CD4-positive, alpha-beta T cell treated with Interleukin-10 for 1 hour (primary cell): ENCODE data around the gene APCDD1.

Experiments
- DNase-seq: peaks from one replicate; pipeline ENCODE4 v3.0.0-alpha.2; 2020

The APCDD1 gene

DNA sequence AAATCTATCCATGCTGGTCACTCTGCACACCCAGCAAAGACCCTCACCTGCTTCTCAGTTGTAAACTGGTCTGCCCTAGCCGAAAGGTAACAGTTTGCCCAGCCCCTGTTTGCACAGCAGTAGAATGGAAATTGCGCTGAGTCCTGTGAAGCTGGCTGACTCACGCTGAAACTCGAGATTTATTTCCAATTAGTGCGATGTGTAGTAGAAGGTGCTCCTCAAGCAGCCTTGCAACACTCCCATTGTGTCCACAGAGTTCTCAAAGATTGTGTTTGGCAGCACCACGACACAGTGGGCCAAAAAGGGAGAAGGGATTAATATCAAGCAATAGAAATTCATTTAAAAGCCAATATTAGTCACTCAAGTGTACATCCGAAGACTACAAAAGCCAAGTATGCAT, 21.7 kb upstream of the APCDD1 start:
- no peak for DNase-seq

DNA sequence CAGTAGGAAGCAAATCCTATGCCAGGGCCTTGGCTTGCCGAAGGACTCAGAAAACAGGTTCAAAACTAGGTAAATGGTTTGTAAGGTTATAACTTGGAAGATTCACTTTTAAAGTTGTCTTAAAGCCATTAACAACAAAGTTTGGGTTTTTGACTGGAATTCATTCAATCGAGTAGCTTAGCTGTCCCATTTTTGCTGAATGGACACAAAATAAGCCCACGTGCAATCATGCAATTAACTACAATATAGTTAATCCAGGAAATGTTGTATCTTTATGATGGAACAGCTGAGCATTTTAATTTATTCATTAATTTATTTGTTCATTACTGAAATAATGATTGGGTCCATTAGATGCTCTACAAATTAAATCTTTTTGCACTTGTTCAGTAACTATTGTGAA, 18.3 kb upstream of the APCDD1 start:
- no peak for DNase-seq

DNA sequence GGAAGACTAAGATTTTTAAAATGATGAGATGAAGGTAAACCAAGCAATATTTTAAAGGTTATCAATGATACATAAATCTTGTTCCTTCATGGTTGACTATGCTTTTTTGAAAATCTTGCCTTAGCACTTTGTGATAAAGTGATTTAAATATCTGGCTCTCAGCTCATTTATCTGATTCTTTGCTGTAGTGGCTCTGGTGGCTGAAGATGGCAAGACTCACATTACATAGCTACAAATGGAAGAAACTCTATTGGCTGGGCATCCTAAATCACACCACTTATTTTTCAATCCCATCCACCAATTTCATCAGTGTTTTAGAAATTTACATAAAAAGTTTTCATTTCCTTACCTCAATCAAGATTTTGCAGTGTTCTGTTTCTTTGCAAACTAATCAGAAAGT, 16.6 kb upstream of the APCDD1 start:
- DNase-seq: no peak

DNA sequence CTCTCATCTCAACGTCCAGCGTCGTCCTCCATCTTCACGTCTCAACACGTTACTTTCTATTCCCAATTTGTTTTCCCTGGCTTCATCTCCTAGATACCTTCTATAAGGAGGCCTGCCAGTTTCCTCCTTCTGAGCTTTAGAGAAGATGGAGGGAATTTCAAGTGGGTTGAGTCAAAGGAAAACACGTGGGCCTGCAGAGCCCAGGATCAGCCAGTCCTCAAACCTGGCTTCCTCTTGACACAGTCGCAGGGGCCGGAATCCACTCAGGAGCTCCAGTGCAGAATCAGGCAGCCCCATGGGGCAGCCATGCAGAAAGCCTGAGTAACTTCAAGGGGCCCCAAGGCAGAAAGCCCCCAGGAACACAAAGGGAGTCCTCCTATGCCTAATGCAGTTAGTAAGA, 14.5 kb upstream of the APCDD1 start:
- DNase-seq: no peak

DNA sequence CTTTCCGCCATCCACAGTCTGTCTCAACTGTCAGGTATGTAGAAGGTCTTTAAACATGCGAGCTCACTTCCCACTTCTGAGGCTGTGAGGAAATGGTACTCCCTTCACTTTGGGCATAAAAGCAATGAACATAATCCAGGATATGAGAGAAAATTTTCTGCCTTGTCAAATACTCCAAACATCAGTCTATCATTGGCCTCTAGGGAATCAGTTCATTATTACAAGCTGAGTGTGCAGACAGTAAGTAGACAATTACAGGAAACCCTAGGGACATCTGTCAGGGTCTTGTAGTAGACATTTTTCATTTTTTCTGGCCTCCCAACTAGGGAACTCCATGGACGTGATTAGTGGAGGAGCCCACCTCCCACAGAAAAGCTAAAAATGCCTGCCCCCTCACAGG, 13.6 kb upstream of the APCDD1 start:
- DNase-seq: no peak

DNA sequence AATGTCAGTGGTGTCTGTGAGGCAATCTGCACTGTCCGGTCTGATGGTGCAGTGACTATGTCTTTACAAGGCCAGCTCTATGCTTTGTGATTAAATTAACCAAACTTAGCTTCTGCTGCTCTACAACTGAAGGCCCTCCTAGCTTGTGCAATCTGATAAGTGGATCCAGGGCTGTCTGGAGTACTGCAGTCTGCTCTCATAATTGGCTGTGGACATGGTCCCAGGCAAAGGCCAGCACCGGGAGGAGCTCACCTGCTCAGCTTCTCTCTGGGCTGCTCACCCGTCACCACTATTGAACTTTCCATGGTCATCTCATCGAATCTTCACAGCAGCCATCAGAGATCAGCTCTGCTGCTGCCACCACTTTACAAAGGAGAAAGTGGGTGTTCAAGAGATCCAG, 13.0 kb upstream of the APCDD1 start:
- DNase-seq: no peak

DNA sequence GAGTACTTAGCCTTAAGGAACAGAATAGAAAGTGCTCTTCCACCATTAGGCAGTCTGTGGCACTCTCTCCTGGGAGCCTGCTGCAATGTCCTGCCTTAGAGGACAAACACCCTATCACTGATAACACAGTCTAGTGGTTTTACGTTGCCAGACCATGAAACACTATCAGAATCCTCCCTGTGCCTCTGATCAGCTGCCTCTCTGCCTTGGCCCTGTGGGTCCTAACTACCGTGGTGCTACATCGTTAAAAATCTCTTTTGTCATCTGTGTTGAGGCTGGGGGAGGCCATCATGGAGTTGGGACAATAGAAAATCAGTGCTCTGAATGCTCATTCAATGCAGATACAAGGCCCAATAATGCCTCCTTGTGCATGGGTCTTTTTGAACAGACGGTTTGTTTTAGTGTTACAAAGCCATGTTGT, 11.9 kb upstream of the APCDD1 start:
- no peak for DNase-seq

DNA sequence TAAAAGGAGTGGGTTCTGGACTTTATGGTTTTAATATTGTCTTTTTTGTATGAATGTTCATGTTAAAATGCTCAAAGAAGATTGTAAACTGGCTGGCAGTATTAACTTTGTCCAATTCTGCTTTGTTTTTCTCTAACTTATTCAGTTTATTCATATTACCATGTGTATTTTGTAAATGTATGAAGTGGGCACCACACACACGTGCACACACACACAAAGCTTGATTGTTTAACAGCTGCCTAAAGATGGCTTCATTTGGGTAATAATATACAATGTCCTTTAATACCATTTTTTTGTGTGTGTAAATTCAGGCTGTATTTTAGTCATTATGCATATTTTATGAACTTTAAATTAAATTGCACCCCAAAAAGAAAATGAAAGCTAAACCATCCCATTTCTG, 11.4 kb upstream of the APCDD1 start:
- no peak for DNase-seq

DNA sequence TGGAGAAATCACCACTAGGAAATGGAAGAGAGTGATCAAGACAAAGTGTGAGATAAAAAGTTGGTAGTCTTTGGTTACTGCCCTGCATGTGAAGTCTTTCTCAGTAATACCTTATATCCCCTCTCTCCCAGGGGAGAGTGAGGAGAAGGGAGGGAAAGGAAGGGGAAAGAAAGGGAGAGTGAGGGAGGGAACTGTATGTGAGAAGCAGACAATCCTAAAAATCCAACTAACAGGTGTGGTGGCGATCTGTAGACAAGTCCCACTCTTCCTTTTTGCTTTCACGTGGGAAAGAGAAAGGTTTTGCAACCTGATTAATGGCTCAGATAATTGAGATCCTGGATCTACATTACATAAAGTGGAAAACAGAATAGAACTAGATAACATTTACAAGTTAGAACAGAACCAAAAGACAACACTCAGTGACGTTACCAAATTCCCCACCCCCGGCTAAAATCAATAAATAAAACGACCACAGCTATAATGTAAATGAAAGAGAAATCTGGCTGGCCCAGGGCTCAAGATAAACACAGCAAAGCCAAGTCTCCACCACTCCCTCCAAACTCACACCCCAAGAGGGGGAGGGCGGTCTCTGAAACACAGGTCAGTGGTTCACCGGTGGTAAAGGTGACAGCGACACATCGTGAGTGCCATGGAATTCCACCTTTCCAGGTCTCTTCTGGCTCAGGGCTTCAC, 10.0 kb upstream of the APCDD1 start:
- no peak for DNase-seq

DNA sequence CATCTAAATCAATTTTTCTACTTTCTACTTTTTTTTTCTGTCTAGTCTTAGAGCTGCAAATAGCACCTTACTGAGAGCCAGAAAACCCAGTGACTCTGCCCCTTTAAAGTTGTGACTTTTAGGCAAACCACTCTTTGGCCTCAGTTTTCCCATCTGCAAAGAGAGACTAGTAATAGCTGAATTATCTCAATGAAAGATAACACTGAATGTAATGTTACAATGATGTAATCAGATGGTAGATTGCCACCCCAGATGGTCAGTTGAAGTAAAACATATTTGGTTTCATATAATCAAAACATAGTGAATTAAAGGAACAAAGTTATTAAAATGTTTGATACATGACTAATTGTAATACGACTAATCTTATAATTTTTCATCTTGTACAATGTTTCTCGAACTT, 5.0 kb upstream of the APCDD1 start:
- DNase-seq: no peak

DNA sequence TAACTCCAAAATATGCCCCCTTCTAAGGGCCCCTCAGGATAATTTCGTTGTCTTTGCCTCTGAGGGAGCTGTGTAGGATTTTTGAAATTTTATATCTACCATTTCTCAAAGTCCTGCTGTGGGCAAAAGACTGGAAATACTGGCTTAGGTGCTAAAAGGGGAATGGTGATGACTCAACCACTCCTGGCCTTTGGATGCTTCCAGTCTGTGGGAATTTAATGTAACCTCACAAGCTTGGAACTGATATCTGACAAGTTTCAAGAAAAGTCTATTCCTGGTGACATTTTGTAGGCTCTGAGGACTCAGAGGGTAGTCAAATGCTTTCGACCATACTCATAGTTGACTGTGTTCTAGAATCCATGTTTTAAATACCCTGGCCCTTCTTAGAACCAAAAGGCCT, 3.4 kb upstream of the APCDD1 start:
- no peak for DNase-seq

DNA sequence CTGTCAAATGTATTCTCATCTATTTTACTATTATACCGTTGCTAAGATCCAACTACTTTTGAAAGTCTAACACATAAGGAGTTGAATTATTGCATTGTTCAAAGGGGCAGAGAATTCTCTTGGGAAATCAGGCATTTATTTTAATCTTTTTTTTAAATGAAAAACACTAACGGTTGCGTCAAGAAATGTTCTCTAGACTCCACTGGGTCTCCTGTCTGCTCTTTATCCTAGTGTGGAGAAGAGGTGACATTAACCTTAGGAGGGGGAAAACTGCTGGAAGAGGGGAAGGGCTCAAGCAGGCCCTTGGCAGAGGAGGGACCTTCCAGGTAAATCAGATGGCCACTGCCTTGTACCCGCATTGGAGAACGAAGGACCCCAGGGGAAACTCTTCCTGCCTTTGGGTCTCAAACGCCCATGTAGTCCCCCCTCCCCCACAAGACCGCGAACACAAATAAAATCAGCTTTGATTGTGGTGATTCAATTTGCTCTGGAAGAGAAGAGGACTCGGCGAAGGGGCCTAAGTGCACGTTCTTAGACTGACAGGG, 1.1 kb upstream of the APCDD1 start:
- no peak for DNase-seq

DNA sequence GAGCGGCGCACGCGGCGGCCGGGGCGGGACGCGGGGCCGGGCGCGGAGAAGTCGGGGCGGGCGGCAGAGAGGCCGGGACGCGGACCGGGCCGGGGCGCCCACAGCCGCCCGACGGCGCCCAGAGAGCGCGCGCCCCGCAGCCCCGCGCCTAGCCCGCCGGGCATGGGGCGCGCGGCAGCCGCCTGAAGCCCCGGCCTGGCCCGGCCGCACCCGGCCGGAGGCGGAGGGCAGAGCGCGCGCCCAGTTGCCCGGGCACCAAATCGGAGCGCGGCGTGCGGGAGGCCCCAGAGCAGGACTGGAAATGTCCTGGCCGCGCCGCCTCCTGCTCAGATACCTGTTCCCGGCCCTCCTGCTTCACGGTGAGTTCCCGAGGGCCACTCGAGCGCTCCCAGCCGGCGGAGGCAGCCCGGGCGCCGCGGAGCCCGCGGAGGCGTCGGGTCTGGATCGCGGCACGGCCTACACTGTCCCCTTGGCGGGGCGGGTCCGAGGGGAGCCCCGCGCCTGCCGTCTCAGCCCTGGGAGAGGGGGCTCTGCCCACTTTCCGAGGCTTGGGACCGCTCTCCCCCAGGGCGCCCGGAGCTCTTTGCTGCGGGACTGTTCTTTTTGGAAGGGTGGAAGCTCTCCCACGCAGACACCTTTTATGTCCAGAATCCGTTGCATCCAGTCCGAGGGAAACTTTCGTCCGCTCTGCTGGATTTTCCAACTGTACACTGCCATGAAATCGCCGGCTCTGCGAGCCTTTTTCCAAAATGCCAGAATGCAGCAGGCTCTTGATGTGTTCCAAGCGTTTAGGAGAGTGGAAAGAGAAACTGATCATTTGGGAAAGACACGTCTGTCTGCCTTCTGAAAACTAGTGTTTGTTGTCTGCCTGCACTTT, 484 bp downstream of the APCDD1 start:
- no peak for DNase-seq

DNA sequence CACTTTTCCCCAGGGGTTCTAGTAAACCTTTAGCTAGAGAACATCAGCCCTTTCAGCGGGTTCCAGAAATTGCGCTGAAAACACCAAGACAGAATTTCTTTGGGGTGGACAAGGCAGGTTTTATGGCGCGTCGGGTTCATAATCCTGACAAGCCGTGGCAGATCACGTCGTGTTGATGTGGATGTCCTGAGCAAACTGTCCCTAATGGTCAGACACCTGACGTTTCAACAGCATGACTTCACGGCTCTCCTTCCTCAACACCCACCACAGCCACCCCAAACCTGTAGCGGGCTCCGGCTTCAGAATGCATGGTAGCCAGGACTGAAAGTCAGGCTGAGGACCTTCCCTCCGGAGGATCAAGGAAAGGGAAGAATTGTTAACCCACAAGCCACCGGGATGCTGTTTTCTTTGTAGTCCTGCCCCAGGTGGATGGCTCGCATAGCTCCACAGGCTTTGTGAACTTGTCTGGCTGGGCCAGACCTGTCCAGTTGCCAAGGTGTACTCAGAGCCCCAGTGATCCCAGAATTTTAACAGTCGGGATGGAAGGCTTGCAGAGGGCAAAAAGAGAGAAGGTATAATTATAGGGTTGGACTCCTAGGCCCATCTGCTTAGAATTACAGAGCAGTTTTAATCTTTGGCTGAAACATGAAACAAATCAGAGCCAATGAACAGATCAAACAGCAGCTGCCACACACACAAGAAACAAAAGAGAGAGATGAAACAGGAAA, 1.5 kb downstream of the APCDD1 start:
- no peak for DNase-seq

DNA sequence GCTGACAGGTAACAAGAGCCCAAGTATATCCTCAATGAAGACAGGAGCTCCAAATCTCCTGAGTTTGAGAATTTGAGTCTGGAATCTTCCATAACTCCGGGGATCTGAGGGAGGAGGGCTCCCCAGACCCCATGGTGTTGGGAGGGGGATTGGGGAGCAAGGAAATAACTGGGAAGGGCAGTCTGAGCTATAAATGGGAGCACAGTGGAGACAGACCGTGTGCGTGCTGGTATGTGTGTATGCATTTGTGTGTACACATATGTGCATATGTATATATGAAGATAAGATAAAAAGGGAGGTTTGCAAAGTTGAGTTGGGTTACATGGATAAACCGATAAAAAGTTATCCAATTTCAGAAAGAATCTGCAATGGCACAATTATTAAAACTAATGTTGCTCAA, 2.3 kb downstream of the APCDD1 start:
- DNase-seq: no peak

DNA sequence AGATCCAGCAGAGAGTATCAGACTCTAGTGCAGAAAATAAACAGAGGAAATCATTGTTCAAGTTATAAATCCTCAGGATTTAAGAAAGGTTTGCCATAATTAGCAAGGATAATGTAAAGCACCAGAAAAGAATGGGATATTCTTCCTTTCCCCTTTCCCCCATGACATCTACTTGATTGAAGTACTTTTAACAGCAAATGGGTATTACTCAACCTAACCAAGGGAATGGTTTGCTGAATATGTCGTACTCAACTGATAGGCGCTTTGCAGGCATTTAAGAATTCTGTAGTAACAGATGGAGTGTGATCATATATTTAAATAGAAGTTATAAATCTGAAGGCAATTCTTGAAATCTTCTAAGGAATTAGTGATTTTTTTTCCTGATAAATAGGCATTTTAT, 2.7 kb downstream of the APCDD1 start:
- no peak for DNase-seq

DNA sequence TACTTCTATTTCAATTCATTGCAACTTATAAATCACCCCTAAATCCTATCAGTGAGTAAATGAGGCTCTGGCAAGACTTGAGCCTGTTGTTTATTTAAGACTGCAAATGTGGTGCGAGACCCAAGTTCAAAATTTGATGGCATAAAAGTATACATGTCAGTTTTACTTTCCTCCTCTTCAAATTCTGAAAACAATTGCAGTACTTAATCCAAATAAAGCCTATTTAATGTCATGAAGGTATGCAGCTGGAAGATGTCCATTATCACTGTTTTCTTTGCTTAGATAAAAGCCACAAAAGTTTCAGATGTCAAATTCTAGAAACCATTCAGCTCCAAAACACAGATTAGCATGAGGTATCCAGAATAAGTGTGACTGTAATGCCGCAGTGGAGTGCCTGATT, 3.3 kb downstream of the APCDD1 start:
- no peak for DNase-seq

DNA sequence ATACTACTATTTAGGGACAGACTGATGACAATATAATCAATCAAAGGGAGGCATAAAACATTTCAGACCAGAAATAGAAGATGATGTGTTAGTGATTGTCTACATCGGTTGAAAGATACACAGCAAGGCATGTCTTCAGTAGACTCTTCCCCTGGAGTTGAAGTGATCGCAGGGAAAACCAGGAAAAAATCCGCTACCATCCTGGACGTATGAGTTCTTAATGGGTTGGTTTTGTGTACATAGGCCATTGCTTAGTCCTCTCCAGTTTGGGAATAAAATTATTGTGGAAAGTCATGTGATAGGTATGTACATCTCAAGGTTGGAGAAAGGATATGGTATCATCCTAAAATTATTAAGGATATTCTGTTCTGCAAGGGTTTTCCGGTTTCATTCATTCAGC, 4.3 kb downstream of the APCDD1 start:
- no peak for DNase-seq

DNA sequence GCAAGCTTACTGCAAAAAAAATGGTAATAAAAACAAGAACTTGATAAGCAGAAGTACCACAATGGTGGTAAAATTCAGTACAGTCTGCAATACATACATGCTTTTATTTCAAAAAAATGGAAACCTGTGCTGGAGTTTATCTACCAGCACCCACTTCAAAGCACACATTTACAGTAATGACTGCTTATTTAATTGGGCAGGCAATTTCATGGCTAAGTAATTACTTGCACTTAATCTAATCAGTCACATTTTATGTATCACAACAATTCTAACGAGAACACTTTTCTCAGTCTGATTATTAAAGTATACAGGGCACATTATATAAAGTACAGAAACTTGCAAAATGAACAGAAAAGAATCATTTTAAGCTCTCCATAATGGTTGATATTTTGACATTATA, 5.2 kb downstream of the APCDD1 start:
- no peak for DNase-seq

DNA sequence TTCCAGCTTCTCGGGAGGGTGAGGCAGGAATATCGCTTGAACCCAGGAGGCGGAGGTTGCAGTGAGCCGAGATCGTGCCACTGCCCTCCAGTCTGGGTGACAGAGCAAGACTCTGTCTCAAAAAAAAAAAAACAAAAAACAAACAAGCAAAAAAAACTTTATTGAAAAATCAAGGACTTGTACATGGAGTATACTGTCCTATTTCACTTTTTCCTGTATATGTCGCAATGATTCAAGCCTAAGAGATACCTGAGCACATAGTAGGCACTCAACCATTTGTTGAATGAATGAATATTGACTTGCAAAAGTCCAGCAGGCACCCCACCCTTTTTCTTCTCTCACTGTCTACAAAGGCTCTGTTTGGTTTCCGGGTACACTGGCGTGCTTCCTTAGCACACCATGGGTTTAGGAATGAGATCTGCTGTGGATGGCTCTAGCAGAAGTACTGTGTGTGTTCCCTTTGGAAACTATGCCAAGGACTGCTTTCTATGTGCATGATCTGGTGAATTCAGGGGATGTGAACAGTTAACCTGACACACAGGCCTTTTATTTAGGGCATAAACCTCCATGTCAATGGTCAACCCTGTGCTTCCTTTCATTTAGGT, 6.1 kb downstream of the APCDD1 start:
- DNase-seq: no peak

DNA sequence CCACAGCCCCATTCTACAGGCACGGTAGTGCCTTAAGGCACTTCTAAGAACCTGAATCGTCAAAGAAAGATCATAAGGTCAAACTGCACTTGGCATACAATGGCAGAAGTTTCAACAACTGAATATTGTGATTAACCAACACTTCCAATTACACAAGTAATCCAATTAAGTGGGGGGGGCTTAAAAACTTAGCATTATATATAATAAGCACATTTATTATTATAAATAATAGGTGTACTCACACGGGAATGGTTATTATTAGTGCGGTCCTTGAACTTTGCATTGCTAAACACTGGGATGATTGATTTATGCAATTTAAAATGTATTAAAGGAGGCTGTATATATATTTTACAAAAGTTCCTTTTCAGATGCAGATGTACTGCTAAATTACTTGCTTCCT, 7.6 kb downstream of the APCDD1 start:
- DNase-seq: no peak

DNA sequence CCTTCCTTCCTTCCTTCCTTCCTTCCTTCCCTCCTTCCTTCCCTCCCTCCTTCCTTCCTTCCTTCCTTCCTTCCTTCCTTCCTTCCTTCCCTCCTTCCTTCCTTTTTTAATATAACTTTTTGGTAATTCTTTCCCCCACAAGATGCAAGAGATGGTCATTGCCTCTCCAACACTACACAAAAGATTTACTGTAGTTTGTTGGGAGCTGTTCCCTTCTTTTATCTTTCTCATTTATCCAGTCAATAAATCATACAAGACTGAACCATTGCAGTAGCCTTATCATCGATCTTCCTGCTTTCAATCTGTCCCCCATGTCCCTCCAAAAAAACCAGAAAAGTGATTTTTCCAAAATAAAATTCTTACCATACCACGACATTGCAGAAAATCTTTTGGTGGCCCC, 8.2 kb downstream of the APCDD1 start:
- no peak for DNase-seq

DNA sequence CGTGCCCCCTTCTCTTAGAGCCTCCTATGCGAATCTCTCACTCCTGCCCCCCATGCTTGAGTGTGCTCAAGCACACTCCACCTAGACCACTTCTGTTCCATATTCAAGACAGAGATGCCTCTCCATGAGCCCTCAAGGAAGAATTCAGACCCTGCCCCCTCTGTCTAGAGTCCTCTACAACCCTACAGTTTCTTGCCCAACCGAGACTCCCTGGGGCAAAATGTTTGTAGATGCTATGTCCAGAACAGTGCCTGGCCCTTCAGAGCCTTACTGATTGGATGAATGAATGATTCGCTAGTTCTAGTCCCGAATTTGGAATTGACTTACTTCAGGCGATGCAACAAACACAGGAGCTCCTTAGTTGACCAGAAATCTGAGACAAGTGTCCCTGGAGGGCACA, 8.7 kb downstream of the APCDD1 start:
- no peak for DNase-seq
